Parathyroid adenoma (tissue), 2 donors: ENCODE data around the gene NOL3.

Source experiments
- H2AFZ ChIP-seq: fragments of 300-600 bp; sonication (generic); one replicate; pipeline ENCODE4 v1.7.0; 2017; ENCODE audit warnings: antibody characterized with exemption, mild to moderate bottlenecking
- H3K27ac ChIP-seq: fragments of 300-600 bp; sonication (generic); one replicate; pipeline ENCODE4 v1.7.0; 2017
- H3K27me3 ChIP-seq: fragments of 300-600 bp; sonication (generic); one replicate; pipeline ENCODE4 v1.7.0; 2017; ENCODE audit warnings: low read length; ENCODE audit not compliant: control insufficient read depth, insufficient read depth
- H3K36me3 ChIP-seq: fragments of 300-600 bp; sonication (generic); one replicate; pipeline ENCODE4 v1.7.0; 2017; ENCODE audit warnings: low read length; ENCODE audit not compliant: control insufficient read depth, insufficient read depth
- H3K4me1 ChIP-seq: fragments of 300-600 bp; sonication (generic); one replicate; pipeline ENCODE4 v1.7.0; 2017; ENCODE audit warnings: control low read depth
- H3K4me2 ChIP-seq: fragments of 300-600 bp; sonication (generic); one replicate; pipeline ENCODE4 v1.7.0; 2017; ENCODE audit warnings: low read length
- H3K4me3 ChIP-seq: fragments of 300-600 bp; sonication (generic); one replicate; pipeline ENCODE4 v1.7.0; 2017; ENCODE audit warnings: low read depth, low read length
- H3K79me2 ChIP-seq: fragments of 300-600 bp; sonication (generic); one replicate; pipeline ENCODE4 v1.7.0; 2017; ENCODE audit warnings: control low read depth
- H3K9ac ChIP-seq: fragments of 300-600 bp; sonication (generic); one replicate; pipeline ENCODE4 v1.7.0; 2017; ENCODE audit warnings: mild to moderate bottlenecking
- H3K9me3 ChIP-seq: fragments of 300-600 bp; sonication (generic); one replicate; pipeline ENCODE4 v1.7.0; 2017; ENCODE audit warnings: low read length; ENCODE audit not compliant: control insufficient read depth
- CTCF ChIP-seq: fragments of 300-600 bp; sonication (generic); IDR thresholded peaks from one replicate; pipeline ENCODE4 v1.7.0; 2017; ENCODE audit warnings: antibody characterized with exemption, mild to moderate bottlenecking
- donor health status: primary hyperparathyroidism.

Gene NOL3

DNA sequence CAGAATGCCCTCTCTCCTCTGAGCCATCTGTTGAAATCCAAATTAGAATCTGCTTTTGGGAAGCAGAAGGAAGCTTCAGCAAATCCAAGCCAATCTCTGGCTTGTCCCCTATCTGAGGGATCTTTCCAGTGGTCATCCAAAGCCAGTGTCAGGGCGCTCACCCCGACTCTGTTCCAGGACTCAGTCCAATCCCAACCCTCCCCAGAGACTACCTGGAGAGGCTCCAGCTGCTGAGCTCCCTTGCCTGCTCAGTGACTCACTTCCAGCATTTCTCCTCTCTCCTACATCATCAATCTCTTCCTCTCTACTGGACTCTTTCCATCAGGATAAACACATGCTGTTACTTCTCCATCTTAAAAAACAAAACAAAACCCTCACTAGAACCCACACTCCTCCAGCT lies 11.0 kb downstream of the NOL3 start:
- no peak for TF ChIP-seq CTCF
- Histone ChIP-seq H3K4me2 (no peak overlapping the region), H2AFZ (no peak overlapping the region), H3K4me1 (peaks cover 23% of the 10 kb centered on the region), H3K79me2 (no peaks in the 10 kb centered on the region), H3K4me3 (no peak overlapping the region), H3K9me3 (no peaks in the 10 kb centered on the region), H3K27ac (no peak overlapping the region), H3K27me3 (no peaks in the 10 kb centered on the region), H3K9ac (no peak overlapping the region), H3K36me3 (no peaks in the 10 kb centered on the region)

DNA sequence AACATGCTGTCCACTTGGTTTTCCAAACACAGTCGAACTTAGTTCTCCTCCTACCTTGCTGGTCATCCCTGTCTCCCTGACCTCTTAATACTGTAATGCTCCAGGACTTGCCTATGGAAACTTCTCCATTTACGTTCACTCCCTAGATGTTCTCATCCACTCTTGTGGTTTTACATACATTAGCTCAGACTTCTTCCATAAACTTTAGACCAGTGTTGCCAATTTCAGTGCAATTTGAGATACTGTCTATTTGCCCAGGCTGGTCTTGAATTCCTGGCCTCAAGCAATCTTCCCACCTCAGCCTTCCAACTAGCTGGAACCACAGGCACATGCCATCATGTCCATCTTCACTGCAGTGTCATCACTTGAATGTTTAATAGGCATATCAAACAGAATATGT lies 11.9 kb downstream of the NOL3 start:
- H3K9ac ChIP-seq = no peak overlapping the region

DNA sequence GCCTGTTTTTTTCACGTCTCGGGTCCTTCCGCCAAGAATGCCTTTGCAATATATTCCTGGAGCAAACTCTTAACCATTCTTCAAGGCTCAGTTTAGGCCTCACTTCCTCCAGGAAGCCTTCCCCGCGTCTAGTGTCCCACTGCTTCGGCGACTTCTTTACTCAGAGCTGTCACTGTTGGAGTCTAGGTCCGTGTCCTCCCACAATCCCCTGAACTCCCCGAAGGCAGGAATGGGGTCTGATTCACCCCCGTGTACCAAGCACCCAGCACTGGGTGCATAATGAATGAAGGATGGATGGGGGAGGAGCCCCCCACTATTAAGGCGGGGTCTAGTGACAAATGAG lies 12.9 kb downstream of the NOL3 start:
- Histone ChIP-seq H3K9ac (no peak overlapping the region), H3K27ac (peak overlapping the region; percentile 96), H3K36me3 (no peaks in the 10 kb centered on the region)

More for the DNA sequence above, 11.9 kb downstream of the NOL3 start:
- no peaks in the 10 kb centered on the region for H3K79me2 ChIP-seq
- H3K27ac ChIP-seq = peak overlapping the region; percentile 96
- H3K4me1 ChIP-seq = peaks cover 23% of the 10 kb centered on the region
- no peaks in the 10 kb centered on the region for H3K9me3 ChIP-seq
- TF ChIP-seq CTCF = no peak
- no peak overlapping the region for H2AFZ ChIP-seq
- no peak overlapping the region for H3K4me2 ChIP-seq
- no peaks in the 10 kb centered on the region for H3K27me3 ChIP-seq
- H3K36me3 ChIP-seq = no peaks in the 10 kb centered on the region
- no peak overlapping the region for H3K4me3 ChIP-seq

DNA sequence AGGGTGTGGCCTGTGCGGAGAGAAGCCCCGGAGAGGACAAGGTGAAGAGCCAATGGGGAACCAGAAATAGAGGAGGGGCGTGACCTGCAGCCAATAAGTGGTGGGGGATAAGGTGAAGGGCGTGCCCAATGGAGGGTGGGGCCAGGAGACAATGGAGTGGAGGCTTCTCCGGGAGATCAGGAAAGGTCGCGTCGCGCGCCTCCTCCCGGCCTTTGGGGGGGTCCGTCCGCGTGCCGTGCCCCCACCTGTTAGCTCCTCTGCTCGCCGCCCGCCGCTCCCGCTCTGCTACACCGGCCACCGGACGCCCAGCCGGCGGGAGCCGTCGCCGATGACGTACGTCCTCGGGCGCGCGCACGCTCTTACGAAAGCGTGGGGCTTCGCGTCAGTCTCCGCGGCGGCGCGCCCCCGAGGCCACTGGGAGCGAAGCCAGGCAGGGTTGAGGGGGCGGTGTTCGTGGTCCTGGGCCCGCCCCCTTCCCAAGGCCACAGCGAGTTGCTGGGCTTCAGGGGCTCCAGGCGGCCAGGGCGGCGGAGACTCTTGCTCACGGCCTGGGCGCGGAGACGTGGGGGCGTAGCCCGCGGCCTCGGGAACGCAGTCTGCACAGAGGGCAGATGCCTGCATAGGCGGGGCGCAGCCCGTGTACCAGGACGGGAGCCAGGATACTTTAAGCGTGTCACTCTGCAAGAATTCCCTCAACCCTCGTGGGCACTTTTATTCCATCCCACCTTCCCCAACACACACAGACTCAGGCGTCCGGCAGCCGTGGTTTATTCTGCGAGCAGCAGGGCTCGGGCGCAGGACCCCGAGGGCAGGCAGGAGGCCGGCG lies 13.5 kb downstream of the NOL3 start, which contains the start of gene MATCAP1:
Gene MATCAP1 (minus strand): TSS at position 337 of the 826 bp plus-strand sequence. CDS start 3,353 bp downstream, outside the sequence.
- Histone ChIP-seq H3K4me3 (peak within 1 kb of the TSS; percentile 81), H3K4me2 (peak within 1 kb of the TSS; percentile 94), H3K9ac (peak within 1 kb of the TSS; percentile 81), H2AFZ (peak within 1 kb of the TSS; percentile 92), H3K27ac (peak within 1 kb of the TSS; percentile 96), H3K27me3 (no peaks in the 10 kb centered on the region), H3K36me3 (no peaks in the 10 kb centered on the region), H3K4me1 (peaks cover 18% of the 10 kb centered on the region), H3K9me3 (no peaks in the 10 kb centered on the region), H3K79me2 (no peaks in the 10 kb centered on the region)
- peak; percentile 26 for TF ChIP-seq CTCF

More for the DNA sequence above, 12.9 kb downstream of the NOL3 start:
- no peak for TF ChIP-seq CTCF
- Histone ChIP-seq H3K4me1 (peaks cover 18% of the 10 kb centered on the region), H3K9me3 (no peaks in the 10 kb centered on the region), H3K4me3 (peak overlapping the region; percentile 81), H3K79me2 (no peaks in the 10 kb centered on the region), H3K27me3 (no peaks in the 10 kb centered on the region), H2AFZ (peak overlapping the region; percentile 92), H3K4me2 (peak overlapping the region; percentile 94)
